A549 (cell line): ENCODE results near the gene CD209. TPM values are rescaled to one million over a fixed set of nuclear protein-coding genes. Genes with fewer than 3 reads are reported as not detected.
"Not testable (repeated sequence)": the region's sequence is repeated elsewhere in the genome, so short reads cannot be mapped to it uniquely, and the experiment has no call there.

Experiments used
- ATAC-seq, 2 experiments: fragments of 200-7000 bp in 1 of 2; fragments of >200 bp in 1 of 2; cut with Nextera tagmentation in 1 of 2; cut with Tn5 transposase in 1 of 2; 3 replicates each; pipeline versions ENCODE4 v1.8.0 to v1.9.1; 2018 to 2020; ENCODE audit warnings: mild to moderate bottlenecking in 1 of 2, moderate library complexity in 1 of 2
- CTCF ChIA-PET: fragments of 300-600 bp; sonication (Branson Sonifier 250); formaldehyde crosslinking; extraction: SDS; loops from one replicate; lab custom pipeline; 2021; ENCODE audit warnings: antibody characterized with exemption, inconsistent platforms; lab: Yijun Ruan, JAX
- POLR2A ChIA-PET: fragments of 350-600 bp; formaldehyde crosslinking; extraction: SDS; loops from one replicate; lab custom pipeline; 2021; ENCODE audit warnings: antibody characterized with exemption, inconsistent platforms; lab: Yijun Ruan, JAX
- DNase-seq, 2 experiments: peaks; one replicate each; pipeline versions ENCODE4 v3.0.0 to v3.0.0-alpha.2; 2011 to 2016; ENCODE audit warnings: low read depth in 1 of 2, low spot score in 1 of 2
- FAIRE-seq: peaks from 2 replicates; lab custom pipeline; 2011; peaks lifted over from hg19 to GRCh38; lab: Jason Lieb, UNC
- H3K27ac ChIP-seq, 2 experiments: fragments of >200 bp; sonication (Bioruptor Twin); formaldehyde crosslinking; 3 replicates each; pipeline ENCODE4 v1.5.1; 2016 to 2017
- H3K4me1 ChIP-seq: fragments of >200 bp; sonication (Bioruptor Twin); formaldehyde crosslinking; 3 replicates; pipeline ENCODE4 v1.6.1; 2016
- H3K4me2 ChIP-seq: fragments of >200 bp; sonication (Bioruptor Twin); formaldehyde crosslinking; 3 replicates; pipeline ENCODE4 v1.6.1; 2016
- H3K4me3 ChIP-seq: fragments of >200 bp; sonication (Bioruptor Twin); formaldehyde crosslinking; 3 replicates; pipeline ENCODE4 v1.5.1; 2016
- H3K9me3 ChIP-seq: fragments of >200 bp; sonication (Bioruptor Twin); formaldehyde crosslinking; 3 replicates; pipeline ENCODE4 v1.6.1; 2016
- CBX8 ChIP-seq: fragments of 200-600 bp; sonication (generic); IDR thresholded peaks from 2 replicates; pipeline ENCODE4 v1.6.1; 2016
- CEBPB ChIP-seq, 2 experiments: fragments of >200 bp in 1 of 2; sonication (Bioruptor Twin) in 1 of 2; formaldehyde crosslinking in 1 of 2; IDR thresholded peaks; 2 replicates each; pipeline ENCODE4 v1.6.1; 2012 to 2016
- EHMT2 ChIP-seq: fragments of 200-600 bp; sonication (generic); IDR thresholded peaks from 2 replicates; pipeline ENCODE4 v1.6.1; 2016; ENCODE audit warnings: antibody characterized with exemption, low read depth, mild to moderate bottlenecking, moderate library complexity
- GATA3 ChIP-seq: IDR thresholded peaks from 2 replicates; pipeline ENCODE4 v1.6.1; 2012; ENCODE audit warnings: borderline replicate concordance
- HDAC2 ChIP-seq: fragments of 200-600 bp; sonication (generic); IDR thresholded peaks from 2 replicates; pipeline ENCODE4 v1.6.1; 2016
- HEYL ChIP-seq: fragments of 250-450 bp; sonication (Bioruptor Pico); IDR thresholded peaks from 2 replicates; pipeline ENCODE4 v1.8.0; 2021; ENCODE audit warnings: mild to moderate bottlenecking, moderate library complexity
- HMGXB4 ChIP-seq: fragments of 250-450 bp; sonication (Bioruptor Pico); IDR thresholded peaks from 2 replicates; pipeline ENCODE4 v1.5.0; 2021; ENCODE audit warnings: mild to moderate bottlenecking, moderate library complexity, borderline replicate concordance
- HOXB5 ChIP-seq: fragments of 250-450 bp; sonication (Bioruptor Pico); IDR thresholded peaks from 2 replicates; pipeline ENCODE4 v1.5.0; 2020; ENCODE audit warnings: mild to moderate bottlenecking, moderate library complexity
- KDM5A ChIP-seq: fragments of 200-600 bp; sonication (generic); IDR thresholded peaks from 2 replicates; pipeline ENCODE4 v1.6.1; 2016; ENCODE audit warnings: antibody characterized with exemption, mild to moderate bottlenecking
- MAFK ChIP-seq: fragments of 450-650 bp; IDR thresholded peaks from 2 replicates; pipeline ENCODE4 v1.6.1; 2014; ENCODE audit not compliant: partially characterized antibody
- PHF8 ChIP-seq: fragments of 200-600 bp; sonication (generic); IDR thresholded peaks from 2 replicates; pipeline ENCODE4 v1.6.1; 2016; ENCODE audit warnings: low read depth, mild to moderate bottlenecking, antibody characterized with exemption, moderate library complexity, borderline replicate concordance
- RARB ChIP-seq: fragments of 250-450 bp; sonication (Bioruptor Pico); IDR thresholded peaks from 2 replicates; pipeline ENCODE4 v1.8.0; 2021; ENCODE audit warnings: mild to moderate bottlenecking, moderate library complexity
- SMC3 ChIP-seq: fragments of >200 bp; sonication (Bioruptor Twin); formaldehyde crosslinking; IDR thresholded peaks from 3 replicates; pipeline ENCODE4 v1.6.1; 2018; ENCODE audit warnings: inconsistent platforms
- TP53 ChIP-seq: fragments of 250-450 bp; sonication (Bioruptor Pico); IDR thresholded peaks from 2 replicates; pipeline ENCODE4 v1.5.0; 2021; ENCODE audit warnings: mild to moderate bottlenecking, moderate library complexity
- WGBS: methylation state at CpG from one replicate; pipeline ENCODE4 v1.1.6; 2017; ENCODE audit errors: missing lambda C conversion rate; 5-methylcytosine and 5-hydroxymethylcytosine counted together
- polyA plus RNA-seq, 4 experiments: library from polyadenylated mRNA; depleted of rRNA in 3 of 4; stranded (reverse); fragments of >200 nt; fragmentation: RNase III in 1 of 4; extraction: RNeasy Plus Mini Kit Qiagen cat#74134 plus additional on column Dnase treatment in 1 of 4; gene quantifications; 2 replicates in 3 of 4; 3 replicates in 1 of 4; pipeline ENCODE4 v1.2.3, GENCODE V29; 2011 to 2017
- TF ChIP-seq, protein P1 (sequence below): fragments of 450-650 bp; IDR thresholded peaks from 2 replicates; pipeline ENCODE4 v1.6.1; 2014; ENCODE audit warnings: antibody characterized with exemption
- TF ChIP-seq, protein P2 (sequence below): fragments of >200 bp; sonication (Bioruptor Twin); formaldehyde crosslinking; IDR thresholded peaks from 2 replicates; pipeline ENCODE4 v1.6.1; 2016
- TF ChIP-seq, protein P3 (sequence below): fragments of >200 bp; sonication (Bioruptor Twin); formaldehyde crosslinking; IDR thresholded peaks from 3 replicates; pipeline ENCODE4 v1.6.1; 2016

CD209 gene
- polyA plus RNA-seq, 2 of the 4 experiments (the other 2 are of a cell fraction): not detected

DNA sequence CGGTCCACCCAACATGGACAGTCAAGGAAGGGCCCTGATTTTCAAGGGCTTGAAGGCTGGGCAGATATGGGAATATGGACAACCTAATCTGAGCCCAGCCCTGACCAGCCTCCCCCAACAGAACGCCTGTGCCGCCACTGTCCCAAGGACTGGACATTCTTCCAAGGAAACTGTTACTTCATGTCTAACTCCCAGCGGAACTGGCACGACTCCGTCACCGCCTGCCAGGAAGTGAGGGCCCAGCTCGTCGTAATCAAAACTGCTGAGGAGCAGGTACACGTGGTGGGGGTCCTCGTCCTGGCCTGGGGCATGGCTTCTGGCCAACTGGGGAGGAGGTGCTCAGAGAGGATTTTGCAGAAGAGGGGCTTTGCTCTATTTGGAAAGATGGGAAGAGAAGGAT is 19.2 kb upstream of the CD209 start:
- FAIRE-seq: no peak
- no peak overlapping the region for H3K4me3 ChIP-seq
- TF ChIP-seq SMC3: no peak
- no peak for TF ChIP-seq HEYL (CRISPR knock-in tag)
- TF ChIP-seq HDAC2: no peak
- no peak for TF ChIP-seq HMGXB4
- TF ChIP-seq EHMT2: no peak
- no peak for TF ChIP-seq CBX8
- TF ChIP-seq PHF8: no peak
- no peak for TF ChIP-seq KDM5A
- no peak for TF ChIP-seq TP53 (CRISPR knock-in tag)
- TF ChIP-seq, protein P1, sequence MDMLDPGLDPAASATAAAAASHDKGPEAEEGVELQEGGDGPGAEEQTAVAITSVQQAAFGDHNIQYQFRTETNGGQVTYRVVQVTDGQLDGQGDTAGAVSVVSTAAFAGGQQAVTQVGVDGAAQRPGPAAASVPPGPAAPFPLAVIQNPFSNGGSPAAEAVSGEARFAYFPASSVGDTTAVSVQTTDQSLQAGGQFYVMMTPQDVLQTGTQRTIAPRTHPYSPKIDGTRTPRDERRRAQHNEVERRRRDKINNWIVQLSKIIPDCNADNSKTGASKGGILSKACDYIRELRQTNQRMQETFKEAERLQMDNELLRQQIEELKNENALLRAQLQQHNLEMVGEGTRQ: no peak
- no peak for TF ChIP-seq CEBPB (IDR thresholded peaks at IDR 0.05)
- TF ChIP-seq GATA3: no peak
- TF ChIP-seq, protein P2, sequence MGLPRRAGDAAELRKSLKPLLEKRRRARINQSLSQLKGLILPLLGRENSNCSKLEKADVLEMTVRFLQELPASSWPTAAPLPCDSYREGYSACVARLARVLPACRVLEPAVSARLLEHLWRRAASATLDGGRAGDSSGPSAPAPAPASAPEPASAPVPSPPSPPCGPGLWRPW: no peak
- TF ChIP-seq, all 56 proteins: peak for 0
- DNase-seq (no peak), ATAC-seq (no peak)
- ChIA-PET CTCF (interaction anchor here (1.5 kb wide), 1 partner anchor 9 kb away, joined by 3 read pairs; no protein-coding TSS in a partner anchor), POLR2A (no interaction called here)
- H3K27ac ChIP-seq: no peak overlapping the region
- no peaks in the 10 kb centered on the region; the same call in 2 of the 3 replicates for H3K9me3 ChIP-seq
- no peaks in the 10 kb centered on the region for H3K4me1 ChIP-seq
- no peak overlapping the region for H3K4me2 ChIP-seq
- 57% methylated on average over 5 of the region's 11 CpGs for WGBS

DNA sequence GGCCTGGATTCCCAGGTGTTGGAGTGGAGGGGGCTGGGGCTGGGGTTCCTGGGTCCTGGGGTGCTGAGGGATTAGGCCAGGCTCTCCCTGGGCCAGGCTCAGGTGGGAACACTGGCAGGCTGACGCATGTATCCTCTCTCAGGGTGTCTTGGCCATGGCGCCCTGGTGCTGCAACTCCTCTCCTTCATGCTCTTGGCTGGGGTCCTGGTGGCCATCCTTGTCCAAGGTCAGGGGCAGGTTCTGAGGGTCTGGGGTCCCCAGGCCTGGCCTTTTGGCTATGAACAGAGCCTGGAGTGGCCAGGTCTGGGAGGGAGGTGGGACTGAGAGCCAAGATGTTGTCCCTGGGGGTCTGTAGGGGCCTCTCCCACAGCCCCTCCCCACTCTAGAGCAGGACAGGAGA is 17.7 kb upstream of the CD209 start:
- H3K4me2 ChIP-seq, CTCF ChIA-PET, H3K9me3 ChIP-seq, DNase-seq, H3K4me1 ChIP-seq, H3K4me3 ChIP-seq, FAIRE-seq, H3K27ac ChIP-seq, ATAC-seq: not testable (repeated sequence)
- POLR2A ChIA-PET: interaction anchor here (0.7 kb wide), 1 partner anchor 965 kb away, joined by 3 read pairs; no protein-coding TSS in a partner anchor
- WGBS: no CpG with 5 or more reads among the region's 2 CpGs

DNA sequence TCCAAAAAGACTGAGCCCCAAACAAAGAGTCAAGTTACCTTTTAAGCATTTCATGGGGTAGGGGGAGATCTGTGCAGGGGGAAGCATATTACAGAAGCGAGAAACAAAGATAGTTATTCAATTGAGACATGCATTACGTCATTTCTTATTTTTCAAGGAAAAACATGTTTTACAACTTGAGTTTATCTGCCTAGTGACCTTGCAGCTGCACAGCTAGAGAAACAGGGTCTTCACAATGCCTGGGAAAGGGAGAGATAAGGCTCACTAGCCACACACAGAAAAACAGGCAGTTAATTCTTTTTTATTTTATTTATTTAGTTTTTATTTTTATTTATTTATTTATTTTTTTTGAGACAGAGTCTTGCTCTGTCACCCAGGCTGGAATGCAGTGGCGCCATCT is 16.8 kb upstream of the CD209 start:
- H3K27ac ChIP-seq, CTCF ChIA-PET, H3K4me1 ChIP-seq, H3K9me3 ChIP-seq, H3K4me3 ChIP-seq, POLR2A ChIA-PET, ATAC-seq, DNase-seq, FAIRE-seq, H3K4me2 ChIP-seq: not testable (repeated sequence)
- 23% methylated on average over 3 of the region's 3 CpGs for WGBS

GRCh38 chr19:7763696-7764095 is 16.4 kb upstream of the CD209 start:
- POLR2A ChIA-PET: no interaction called here
- no peak overlapping the region for H3K4me3 ChIP-seq
- FAIRE-seq (no peak), DNase-seq (no peak), ATAC-seq (no peak)
- H3K9me3 ChIP-seq: peaks cover 12% of the 10 kb centered on the region; the same call in 2 of the 3 replicates
- H3K4me1 ChIP-seq: no peaks in the 10 kb centered on the region
- no peak overlapping the region for H3K27ac ChIP-seq
- TF ChIP-seq MAFK (no peak), RARB (CRISPR knock-in tag) (no peak), HOXB5 (CRISPR knock-in tag) (no peak)
- TF ChIP-seq, protein P3, sequence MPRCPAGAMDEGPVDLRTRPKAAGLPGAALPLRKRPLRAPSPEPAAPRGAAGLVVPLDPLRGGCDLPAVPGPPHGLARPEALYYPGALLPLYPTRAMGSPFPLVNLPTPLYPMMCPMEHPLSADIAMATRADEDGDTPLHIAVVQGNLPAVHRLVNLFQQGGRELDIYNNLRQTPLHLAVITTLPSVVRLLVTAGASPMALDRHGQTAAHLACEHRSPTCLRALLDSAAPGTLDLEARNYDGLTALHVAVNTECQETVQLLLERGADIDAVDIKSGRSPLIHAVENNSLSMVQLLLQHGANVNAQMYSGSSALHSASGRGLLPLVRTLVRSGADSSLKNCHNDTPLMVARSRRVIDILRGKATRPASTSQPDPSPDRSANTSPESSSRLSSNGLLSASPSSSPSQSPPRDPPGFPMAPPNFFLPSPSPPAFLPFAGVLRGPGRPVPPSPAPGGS: no peak
- H3K4me2 ChIP-seq: no peak overlapping the region
- CTCF ChIA-PET: no interaction called here
- no CpG with 5 or more reads among the region's 1 CpG for WGBS
